Measurements from ENCODE around the gene TIPARP.
"Not testable (repeated sequence)": the region's sequence is repeated elsewhere in the genome, so short reads cannot be mapped to it uniquely, and the experiment has no call there.

TIPARP gene

GRCh38 chr3:156694536-156694935 is 20.1 kb downstream of the TIPARP start:
- Mint-ChIP-seq H3K36me3 (peaks cover 33 to 61% of the 10 kb centered on the region in 2 donors), H3K4me3 (no peak overlapping the region), H3K4me1 (peaks cover 17 to 19% of the 10 kb centered on the region in 2 donors), H3K9me3 (no peaks in the 10 kb centered on the region), H3K27ac (no peak overlapping the region), H3K27me3 (no peaks in the 10 kb centered on the region)
- no peak for ATAC-seq (replicated peaks)
- DNase-seq, result no peak

- no peak overlapping the region for H3K4me3 Mint-ChIP-seq
- peaks cover 8 to 36% of the 10 kb centered on the region in 2 donors for H3K4me1 Mint-ChIP-seq
- DNase-seq, result no peak
These were observed 28.0 kb downstream of the TIPARP start for GRCh38 chr3:156702367-156702766.

GRCh38 chr3:156704370-156705036 is 30.1 kb downstream of the TIPARP start:
- ATAC-seq (replicated peaks) (no peak), DNase-seq (no peak)
- Mint-ChIP-seq H3K4me3 (no peak overlapping the region), H3K36me3 (peaks cover 21 to 39% of the 10 kb centered on the region in 2 donors), H3K27ac (peak overlapping the region; percentile 11), H3K4me1 (peaks cover 4 to 36% of the 10 kb centered on the region in 2 donors), H3K27me3 (no peaks in the 10 kb centered on the region), H3K9me3 (no peaks in the 10 kb centered on the region)

More at GRCh38 chr3:156702367-156702766, 28.0 kb downstream of the TIPARP start:
- Mint-ChIP-seq H3K27me3 (no peaks in the 10 kb centered on the region), H3K36me3 (peaks cover 34 to 56% of the 10 kb centered on the region in 2 donors), H3K27ac (peak overlapping the region; percentile 42), H3K9me3 (no peaks in the 10 kb centered on the region)
- ATAC-seq (replicated peaks), result no peak

- ATAC-seq (replicated peaks), result peak; percentile 91 to 96
- Mint-ChIP-seq H3K9me3 (no peaks in the 10 kb centered on the region), H3K27ac (no peak overlapping the region), H3K4me1 (peaks cover 3 to 35% of the 10 kb centered on the region in 2 donors), H3K4me3 (peak overlapping the region in 1 of 2 donors; percentile 35), H3K36me3 (peaks cover 25 to 39% of the 10 kb centered on the region in 2 donors), H3K27me3 (no peaks in the 10 kb centered on the region)
- DNase-seq, result no peak
These were observed 31.6 kb downstream of the TIPARP start for GRCh38 chr3:156705761-156706616.

- Mint-ChIP-seq H3K27ac (no peak overlapping the region), H3K36me3 (peaks cover 27 to 28% of the 10 kb centered on the region in 2 donors), H3K9me3 (no peaks in the 10 kb centered on the region), H3K4me3 (no peak overlapping the region), H3K27me3 (no peaks in the 10 kb centered on the region), H3K4me1 (peaks cover 3 to 22% of the 10 kb centered on the region in 2 donors)
- ATAC-seq (replicated peaks) (no peak), DNase-seq (no peak)
These were observed 33.2 kb downstream of the TIPARP start for GRCh38 chr3:156707588-156707987.

GRCh38 chr3:156710429-156710828 is 36.0 kb downstream of the TIPARP start:
- peaks cover 17 to 21% of the 10 kb centered on the region in 2 donors for H3K36me3 Mint-ChIP-seq
- no peak overlapping the region for H3K27ac Mint-ChIP-seq
- no peaks in the 10 kb centered on the region for H3K27me3 Mint-ChIP-seq
- DNase-seq (no peak), ATAC-seq (replicated peaks) (no peak)
- H3K9me3 Mint-ChIP-seq, result no peaks in the 10 kb centered on the region
- H3K4me3 Mint-ChIP-seq, result no peak overlapping the region
- peaks cover 0 to 8% of the 10 kb centered on the region in 2 donors for H3K4me1 Mint-ChIP-seq

- Mint-ChIP-seq H3K4me1 (peaks cover 0 to 2% of the 10 kb centered on the region in 2 donors), H3K27ac (no peak overlapping the region), H3K36me3 (peaks cover 20 to 22% of the 10 kb centered on the region in 2 donors), H3K9me3 (no peaks in the 10 kb centered on the region), H3K4me3 (no peak overlapping the region), H3K27me3 (no peaks in the 10 kb centered on the region)
- ATAC-seq (replicated peaks) (no peak), DNase-seq (no peak)
These were observed 36.7 kb downstream of the TIPARP start for GRCh38 chr3:156711113-156711512.

- DNase-seq, H3K4me1 Mint-ChIP-seq, H3K27me3 Mint-ChIP-seq, H3K4me3 Mint-ChIP-seq, H3K9me3 Mint-ChIP-seq, H3K27ac Mint-ChIP-seq: not testable (repeated sequence)
- ATAC-seq (replicated peaks), result peak in 1 of 2 donors; percentile 73
- peaks cover 18 to 19% of the 10 kb centered on the region in 2 donors for H3K36me3 Mint-ChIP-seq
These were observed 37.6 kb downstream of the TIPARP start for GRCh38 chr3:156711944-156712343.

- no peak for ATAC-seq (replicated peaks)
- no peak for DNase-seq
- Mint-ChIP-seq H3K36me3 (peaks cover 12 to 17% of the 10 kb centered on the region in 2 donors), H3K27ac (no peak overlapping the region), H3K4me3 (no peak overlapping the region), H3K27me3 (no peaks in the 10 kb centered on the region), H3K9me3 (no peaks in the 10 kb centered on the region), H3K4me1 (no peaks in the 10 kb centered on the region)
These were observed 41.9 kb downstream of the TIPARP start for GRCh38 chr3:156716105-156716862.

GRCh38 chr3:156718622-156719306 is 44.4 kb downstream of the TIPARP start:
- Mint-ChIP-seq H3K4me3 (no peak overlapping the region), H3K9me3 (no peaks in the 10 kb centered on the region), H3K36me3 (peaks cover 12 to 17% of the 10 kb centered on the region in 2 donors), H3K27me3 (no peaks in the 10 kb centered on the region), H3K27ac (peak overlapping the region; percentile 51), H3K4me1 (peaks cover 2 to 8% of the 10 kb centered on the region in 2 donors)
- DNase-seq (no peak), ATAC-seq (replicated peaks) (no peak)

GRCh38 chr3:156720826-156721225 is 46.4 kb downstream of the TIPARP start:
- Mint-ChIP-seq H3K27ac (no peak overlapping the region), H3K27me3 (no peaks in the 10 kb centered on the region), H3K36me3 (peaks cover 5 to 6% of the 10 kb centered on the region in 2 donors), H3K9me3 (no peaks in the 10 kb centered on the region), H3K4me3 (no peak overlapping the region), H3K4me1 (peaks cover 2 to 8% of the 10 kb centered on the region in 2 donors)
- no peak for DNase-seq
- no peak for ATAC-seq (replicated peaks)

GRCh38 chr3:156721687-156722618 is 47.6 kb downstream of the TIPARP start:
- Mint-ChIP-seq H3K27ac (no peak overlapping the region), H3K27me3 (no peaks in the 10 kb centered on the region), H3K36me3 (peaks cover 2 to 5% of the 10 kb centered on the region in 2 donors), H3K4me3 (no peak overlapping the region), H3K4me1 (peaks cover 2 to 8% of the 10 kb centered on the region in 2 donors), H3K9me3 (no peaks in the 10 kb centered on the region)
- ATAC-seq (replicated peaks), result no peak
- no peak for DNase-seq

GRCh38 chr3:156723182-156723619 is 48.8 kb downstream of the TIPARP start:
- Mint-ChIP-seq H3K4me1 (peaks cover 2 to 8% of the 10 kb centered on the region in 2 donors), H3K27me3 (no peaks in the 10 kb centered on the region), H3K9me3 (no peaks in the 10 kb centered on the region), H3K36me3 (peaks cover 1 to 2% of the 10 kb centered on the region in 2 donors), H3K27ac (no peak overlapping the region), H3K4me3 (no peak overlapping the region)
- DNase-seq (no peak), ATAC-seq (replicated peaks) (peak in 1 of 2 donors; percentile 56)
